ENCODE data around the gene CMTM1. TPM values are rescaled to one million over a fixed set of nuclear protein-coding genes. Genes with fewer than 3 reads are reported as not detected.

CMTM1 gene
- total RNA-seq, 1 experiment from 2014 or later: 2.6 TPM

DNA sequence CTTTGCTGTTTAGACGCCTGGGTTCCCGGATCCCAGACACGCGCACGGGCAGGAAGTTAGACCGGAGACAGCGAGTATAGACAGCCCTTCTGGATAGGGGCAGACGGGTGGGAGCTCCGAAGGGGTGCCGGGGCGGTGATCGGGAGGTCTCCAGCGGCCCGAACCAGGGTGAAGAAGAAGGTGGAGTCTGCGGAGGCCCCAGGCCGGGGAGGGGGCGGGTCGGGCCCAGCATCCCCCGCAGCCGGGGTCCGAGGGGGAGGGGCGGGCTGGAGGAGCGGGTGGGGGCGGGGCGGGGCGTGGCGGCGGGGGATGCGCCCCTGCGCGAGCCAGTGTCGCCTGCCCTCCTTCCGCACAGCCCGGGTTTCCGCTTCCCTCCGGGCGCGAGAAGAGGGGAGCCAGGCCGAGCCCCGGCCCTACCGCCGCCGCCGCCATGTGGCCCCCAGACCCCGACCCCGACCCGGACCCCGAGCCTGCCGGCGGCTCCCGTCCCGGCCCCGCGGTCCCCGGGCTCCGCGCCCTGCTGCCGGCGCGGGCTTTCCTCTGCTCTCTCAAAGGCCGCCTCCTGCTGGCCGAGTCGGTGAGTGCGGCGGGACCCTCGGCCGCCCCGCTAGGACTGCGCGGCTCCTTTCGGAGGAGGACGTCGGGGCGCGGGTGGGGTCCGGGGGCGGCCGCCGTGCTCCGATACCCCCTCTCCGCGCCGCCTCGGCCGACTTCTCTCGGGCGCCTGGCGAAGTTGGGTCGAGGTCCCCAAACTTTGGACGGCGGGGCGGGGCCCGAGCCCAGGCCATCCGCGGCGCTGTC, 38.3 kb downstream of the CMTM1 start, which contains the start of gene CMTM3:
Gene CMTM3 (plus strand): TSS at position 329 of the 801 bp plus-strand sequence. CDS start 102 bp downstream, at position 431.
- TF ChIP-seq, protein P1, sequence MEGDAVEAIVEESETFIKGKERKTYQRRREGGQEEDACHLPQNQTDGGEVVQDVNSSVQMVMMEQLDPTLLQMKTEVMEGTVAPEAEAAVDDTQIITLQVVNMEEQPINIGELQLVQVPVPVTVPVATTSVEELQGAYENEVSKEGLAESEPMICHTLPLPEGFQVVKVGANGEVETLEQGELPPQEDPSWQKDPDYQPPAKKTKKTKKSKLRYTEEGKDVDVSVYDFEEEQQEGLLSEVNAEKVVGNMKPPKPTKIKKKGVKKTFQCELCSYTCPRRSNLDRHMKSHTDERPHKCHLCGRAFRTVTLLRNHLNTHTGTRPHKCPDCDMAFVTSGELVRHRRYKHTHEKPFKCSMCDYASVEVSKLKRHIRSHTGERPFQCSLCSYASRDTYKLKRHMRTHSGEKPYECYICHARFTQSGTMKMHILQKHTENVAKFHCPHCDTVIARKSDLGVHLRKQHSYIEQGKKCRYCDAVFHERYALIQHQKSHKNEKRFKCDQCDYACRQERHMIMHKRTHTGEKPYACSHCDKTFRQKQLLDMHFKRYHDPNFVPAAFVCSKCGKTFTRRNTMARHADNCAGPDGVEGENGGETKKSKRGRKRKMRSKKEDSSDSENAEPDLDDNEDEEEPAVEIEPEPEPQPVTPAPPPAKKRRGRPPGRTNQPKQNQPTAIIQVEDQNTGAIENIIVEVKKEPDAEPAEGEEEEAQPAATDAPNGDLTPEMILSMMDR (conservative IDR thresholded peaks at IDR 0.05): peak; percentile 85
- Histone ChIP-seq H3K18ac (ENCODE audit: insufficient read length, low read depth, low read length) (peak within 1 kb of the TSS; percentile 86), H3K27ac (ENCODE audit: insufficient read length, low read depth, low read length) (no peak within 1 kb of the TSS), H3K4me1 (ENCODE audit: insufficient read depth, low read length) (no peaks in the 10 kb centered on the region), H3K4ac (ENCODE audit: low read depth, low read length) (no peak within 1 kb of the TSS), H3K23me2 (ENCODE audit: insufficient read length, low read depth, low read length, poor library complexity, severe bottlenecking) (peaks cover 11% of the 10 kb centered on the region), H3T11ph (ENCODE audit: low read length) (no peak within 1 kb of the TSS), H4K5ac (ENCODE audit: insufficient read length, low read depth, low read length) (no peak within 1 kb of the TSS), H4K91ac (ENCODE audit: insufficient read length, low read depth, low read length) (no peak within 1 kb of the TSS), H3K79me2 (ENCODE audit: insufficient read depth, low read length) (no peaks in the 10 kb centered on the region), H2BK5ac (ENCODE audit: insufficient read length, low read length) (no peak within 1 kb of the TSS), H3K79me1 (ENCODE audit: insufficient read depth, low read depth, low read length, poor library complexity, severe bottlenecking) (no peaks in the 10 kb centered on the region), H2BK120ac (ENCODE audit: low read depth, low read length, poor library complexity, severe bottlenecking) (no peak within 1 kb of the TSS), H3K56ac (ENCODE audit: insufficient read length, low read depth, low read length) (no peak within 1 kb of the TSS), H3K27me3 (ENCODE audit: insufficient read depth, low read length) (no peaks in the 10 kb centered on the region), H4K8ac (replicated peaks; ENCODE audit: insufficient read length, low read depth, low read length) (no peak within 1 kb of the TSS), H3K23ac (ENCODE audit: insufficient read length, low read depth, low read length) (no peak within 1 kb of the TSS), H3K4me2 (ENCODE audit: insufficient read depth, insufficient read length, low read length) (peak within 1 kb of the TSS; percentile 82), H2BK15ac (ENCODE audit: low read depth, low read length) (no peak within 1 kb of the TSS), H4K20me1 (ENCODE audit: control insufficient read depth, insufficient read depth, insufficient read length) (no peaks in the 10 kb centered on the region), H2BK20ac (ENCODE audit: low read depth, low read length, poor library complexity, severe bottlenecking) (no peak within 1 kb of the TSS), H3K9ac (ENCODE audit: extremely low read depth, insufficient read length, low read length) (peak within 1 kb of the TSS; percentile 55), H2AK5ac (ENCODE audit: insufficient read length, low read length) (no peak within 1 kb of the TSS), H3K14ac (ENCODE audit: insufficient read depth, low read length) (peak within 1 kb of the TSS; percentile 86), H3K9me3 (ENCODE audit: control insufficient read depth, low read depth, low read length) (no peaks in the 10 kb centered on the region), H2AFZ (ENCODE audit: low read length) (no peak within 1 kb of the TSS), H2BK12ac (ENCODE audit: insufficient read length, low read depth, low read length) (no peak within 1 kb of the TSS)
- peak; percentile 86 for DNase-seq
- Mint-ChIP-seq H3K4me1 (peaks cover 20 to 31% of the 10 kb centered on the region in 2 experiments), H3K9me3 (no peaks in the 10 kb centered on the region), H3K27me3 (ENCODE audit: low read depth) (peaks cover 9% of the 10 kb centered on the region), H3K4me3 (peak within 1 kb of the TSS; percentile 79 to 91), H3K27ac (peak within 1 kb of the TSS; percentile 83 to 98 (median 97)), H3K36me3 (ENCODE audit: insufficient read depth in 1 of 3, low read depth in 3 of 3) (peaks cover 0 to 9% (median 1%) of the 10 kb centered on the region in 3 experiments; a peak in 5 of 7 replicates)
- no CpG with 5 or more reads among the region's 96 CpGs for WGBS (ENCODE audit: extremely low coverage, insufficient read length, low lambda C conversion rate)

Data from H9 (cell line).